ENCODE results near the gene SEC24D. TPM values are rescaled to one million over a fixed set of nuclear protein-coding genes. Genes with fewer than 3 reads are reported as not detected.

The SEC24D gene
- polyA plus RNA-seq, 4 donors = 38.7 to 45.9 (median 42.1) TPM

Other genes starting within 250 kb of the SEC24D start
- gene METTL14, start 150.7 kb downstream of the SEC24D start, polyA plus RNA-seq (ENCODE audit: insufficient read length in 4 of 4) = 10 to 100 TPM; 58.8 to 72.8 (median 70.8) TPM
- 10 to 100 TPM; 13.7 to 23.8 (median 20.2) TPM for gene SYNPO2, start 52.7 kb upstream of the SEC24D start, polyA plus RNA-seq (ENCODE audit: insufficient read length in 4 of 4)

Measured in right renal pelvis (tissue), 4 donors.